ENCODE results near the gene ATP23.

Gene ATP23

DNA sequence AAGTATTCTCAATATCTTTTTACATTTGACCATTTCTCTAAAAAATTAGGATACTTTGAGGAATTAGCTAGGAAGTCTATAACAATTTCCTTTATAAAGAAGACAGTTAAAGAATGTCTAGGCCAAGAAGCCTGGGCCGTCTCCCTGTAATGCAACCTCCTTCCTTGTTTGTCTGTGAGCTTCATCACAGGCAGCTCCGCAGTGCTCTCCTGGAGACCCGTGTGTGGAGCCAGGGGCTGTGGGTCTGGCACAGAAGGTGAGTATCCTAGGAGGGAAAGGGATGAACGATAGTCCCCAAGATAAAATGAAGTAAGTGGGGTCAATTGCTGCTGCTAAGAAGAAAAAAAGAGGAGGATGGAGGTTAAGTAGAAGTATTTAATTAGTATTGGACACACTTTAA, 31.8 kb upstream of the ATP23 start:
- no peak overlapping the region for H3K27ac ChIP-seq (ENCODE audit: low read length)
- no peaks in the 10 kb centered on the region for H3K9me3 ChIP-seq (ENCODE audit: control insufficient read depth in 2 of 2, low read length in 2 of 2)
- peaks cover 7% of the 10 kb centered on the region for H3K4me1 ChIP-seq (ENCODE audit: control insufficient read depth, insufficient read depth, low read length)

DNA sequence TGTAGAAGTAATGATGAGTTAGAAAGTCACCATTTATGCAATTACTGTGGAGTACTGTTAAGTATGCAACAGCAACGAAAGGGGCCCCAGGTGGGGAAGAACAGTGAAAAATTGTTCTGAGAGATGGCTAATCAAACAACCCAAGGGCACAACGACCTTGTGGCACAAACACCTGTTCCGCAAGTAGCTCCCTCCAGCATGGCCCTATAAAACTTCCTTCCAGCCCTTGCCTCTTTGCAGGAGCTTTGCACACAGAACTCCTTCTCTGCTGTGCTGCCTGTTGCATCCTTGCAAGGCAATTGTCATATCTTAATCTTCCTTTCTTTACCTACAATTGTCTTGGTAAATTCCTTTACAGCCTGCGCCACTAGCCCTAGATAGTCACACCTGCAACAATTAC, 23.2 kb upstream of the ATP23 start:
- no peaks in the 10 kb centered on the region for H3K36me3 ChIP-seq (ENCODE audit: control insufficient read depth in 2 of 2, insufficient read depth in 2 of 2, low read length in 2 of 2)
- H3K4me3 ChIP-seq (ENCODE audit: low read length in 2 of 2), result no peak overlapping the region
- no peaks in the 10 kb centered on the region for H3K4me1 ChIP-seq (ENCODE audit: control insufficient read depth, insufficient read depth, low read length)
- no peaks in the 10 kb centered on the region for H3K9me3 ChIP-seq (ENCODE audit: control insufficient read depth in 2 of 2, low read length in 2 of 2)
- no peak overlapping the region for H3K27ac ChIP-seq (ENCODE audit: low read length)
- H3K9ac ChIP-seq (ENCODE audit: low read length in 2 of 2), result no peak overlapping the region
- no peaks in the 10 kb centered on the region for H3K27me3 ChIP-seq (ENCODE audit: control insufficient read depth in 1 of 2, insufficient read depth in 2 of 2, low read length in 2 of 2)

More for the DNA sequence above, 31.8 kb upstream of the ATP23 start:
- Histone ChIP-seq H3K36me3 (ENCODE audit: control insufficient read depth in 2 of 2, insufficient read depth in 2 of 2, low read length in 2 of 2) (no peaks in the 10 kb centered on the region), H3K9ac (ENCODE audit: low read length in 2 of 2) (no peak overlapping the region), H3K4me3 (ENCODE audit: low read length in 2 of 2) (no peak overlapping the region), H3K27me3 (ENCODE audit: control insufficient read depth in 1 of 2, insufficient read depth in 2 of 2, low read length in 2 of 2) (peaks cover 0 to 3% of the 10 kb centered on the region in 2 donors)

DNA sequence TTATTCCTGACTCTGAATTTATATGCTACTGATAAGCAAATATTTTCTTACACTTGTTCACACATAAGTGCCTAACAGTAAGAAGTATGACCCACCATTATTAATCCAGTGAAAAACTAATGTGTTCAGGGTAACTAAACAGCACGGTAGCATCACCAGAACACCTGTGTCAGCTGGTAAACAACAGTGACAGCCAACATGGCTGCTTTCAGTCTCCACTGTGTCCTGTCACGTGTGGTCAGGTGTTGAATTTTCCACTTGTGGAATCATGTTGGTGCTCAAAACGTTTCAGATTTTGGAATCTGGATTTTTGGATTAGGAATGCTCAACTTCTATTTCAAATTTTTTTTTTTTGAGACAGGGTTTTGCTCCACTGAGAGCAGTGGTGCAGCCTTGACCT, 14.3 kb upstream of the ATP23 start:
- Histone ChIP-seq H3K27me3 (ENCODE audit: control insufficient read depth in 1 of 2, insufficient read depth in 2 of 2, low read length in 2 of 2) (no peaks in the 10 kb centered on the region), H3K4me1 (ENCODE audit: control insufficient read depth, insufficient read depth, low read length) (no peaks in the 10 kb centered on the region), H3K4me3 (ENCODE audit: low read length in 2 of 2) (no peak overlapping the region), H3K36me3 (ENCODE audit: control insufficient read depth in 2 of 2, insufficient read depth in 2 of 2, low read length in 2 of 2) (no peaks in the 10 kb centered on the region), H3K9ac (ENCODE audit: low read length in 2 of 2) (no peak overlapping the region), H3K9me3 (ENCODE audit: control insufficient read depth in 2 of 2, low read length in 2 of 2) (no peaks in the 10 kb centered on the region), H3K27ac (ENCODE audit: low read length) (no peak overlapping the region)

DNA sequence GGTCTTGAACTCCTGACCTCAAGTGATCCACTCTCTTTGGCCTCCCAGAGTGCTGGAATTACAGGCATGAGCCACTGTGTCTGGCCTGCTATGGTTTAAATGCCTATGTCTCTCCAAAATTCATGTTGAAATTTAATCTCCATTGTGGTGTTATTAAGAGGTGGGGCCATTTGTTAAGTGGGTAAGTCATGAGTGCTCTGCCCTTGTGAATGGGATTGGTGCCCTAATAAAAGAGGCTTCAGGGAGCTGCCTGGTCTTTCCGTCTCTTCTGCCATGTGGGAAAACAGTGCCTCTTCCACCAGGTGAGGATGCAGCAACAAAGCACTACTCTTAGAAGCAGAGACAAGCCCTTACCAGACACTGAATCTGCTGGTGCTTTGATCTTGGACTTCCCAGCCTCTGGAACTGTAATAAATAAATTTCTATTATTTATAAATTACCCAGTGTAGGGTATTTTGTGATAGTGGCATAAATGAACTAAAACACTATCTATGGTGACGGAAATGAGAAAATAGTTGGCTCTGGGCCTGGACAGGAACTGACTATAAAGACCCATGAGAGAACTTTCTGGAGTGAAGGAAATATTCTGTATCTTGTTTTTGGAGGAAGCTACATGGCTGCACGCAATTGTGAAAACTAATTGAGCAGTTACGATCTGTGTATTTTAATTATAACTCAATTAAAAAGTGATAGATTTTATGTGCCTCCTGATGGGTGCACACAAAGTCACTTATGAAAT, 12.1 kb upstream of the ATP23 start:
- H3K4me1 ChIP-seq (ENCODE audit: control insufficient read depth, insufficient read depth, low read length), result no peaks in the 10 kb centered on the region
- no peak overlapping the region for H3K9ac ChIP-seq (ENCODE audit: low read length in 2 of 2)
- no peaks in the 10 kb centered on the region for H3K27me3 ChIP-seq (ENCODE audit: control insufficient read depth in 1 of 2, insufficient read depth in 2 of 2, low read length in 2 of 2)
- no peak overlapping the region for H3K27ac ChIP-seq (ENCODE audit: low read length)
- no peaks in the 10 kb centered on the region for H3K36me3 ChIP-seq (ENCODE audit: control insufficient read depth in 2 of 2, insufficient read depth in 2 of 2, low read length in 2 of 2)
- H3K4me3 ChIP-seq (ENCODE audit: low read length in 2 of 2), result no peak overlapping the region
- no peaks in the 10 kb centered on the region for H3K9me3 ChIP-seq (ENCODE audit: control insufficient read depth in 2 of 2, low read length in 2 of 2)

DNA sequence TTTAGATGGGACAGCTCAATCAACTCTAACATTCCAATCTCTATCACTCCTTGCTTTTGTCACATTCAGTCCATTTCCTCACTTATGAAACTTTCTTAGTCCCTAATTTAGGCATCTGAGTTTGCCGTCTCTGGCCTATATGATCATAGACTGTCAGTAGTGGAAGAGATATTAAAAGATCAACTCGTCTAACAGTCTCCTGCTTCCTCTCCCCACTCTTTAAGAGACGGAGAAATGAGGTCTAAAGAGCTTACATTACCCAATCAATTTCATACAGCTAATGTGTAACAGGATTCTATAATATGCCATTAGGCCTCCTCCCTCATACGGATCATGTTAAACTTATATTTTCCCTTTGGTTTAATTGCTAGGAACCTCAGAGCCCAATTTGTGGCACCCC, 6.5 kb upstream of the ATP23 start:
- H3K4me3 ChIP-seq (ENCODE audit: low read length in 2 of 2), result peak overlapping the region in 1 of 2 donors; percentile 95
- H3K9ac ChIP-seq (ENCODE audit: low read length in 2 of 2), result no peak overlapping the region
- no peaks in the 10 kb centered on the region for H3K9me3 ChIP-seq (ENCODE audit: control insufficient read depth in 2 of 2, low read length in 2 of 2)
- no peaks in the 10 kb centered on the region for H3K27me3 ChIP-seq (ENCODE audit: control insufficient read depth in 1 of 2, insufficient read depth in 2 of 2, low read length in 2 of 2)
- H3K27ac ChIP-seq (ENCODE audit: low read length), result no peak overlapping the region
- H3K4me1 ChIP-seq (ENCODE audit: control insufficient read depth, insufficient read depth, low read length), result peaks cover 3% of the 10 kb centered on the region
- no peaks in the 10 kb centered on the region for H3K36me3 ChIP-seq (ENCODE audit: control insufficient read depth in 2 of 2, insufficient read depth in 2 of 2, low read length in 2 of 2)

DNA sequence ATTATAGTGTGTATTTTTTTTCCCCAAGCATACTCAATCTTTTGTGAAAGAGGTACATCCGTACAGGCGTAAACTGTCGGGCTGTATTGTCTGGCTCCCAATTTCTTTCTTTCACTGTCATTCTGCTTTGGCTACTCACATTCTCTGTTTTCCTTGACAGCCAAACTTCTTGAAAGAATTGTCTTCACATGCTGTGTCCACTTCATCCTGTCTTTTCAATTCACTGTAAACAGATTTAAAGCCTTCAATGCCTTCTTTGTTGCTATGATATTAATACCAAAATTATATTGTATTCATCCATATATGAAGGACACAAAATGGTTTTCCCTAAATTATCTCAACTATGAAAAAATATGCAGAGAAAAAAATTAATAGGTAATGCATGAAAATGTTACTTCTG, 6.0 kb upstream of the ATP23 start:
- H3K27me3 ChIP-seq (ENCODE audit: control insufficient read depth in 1 of 2, insufficient read depth in 2 of 2, low read length in 2 of 2), result no peaks in the 10 kb centered on the region
- peak overlapping the region; percentile 87 to 95 for H3K4me3 ChIP-seq (ENCODE audit: low read length in 2 of 2)
- peak overlapping the region in 1 of 2 donors; percentile 86 for H3K9ac ChIP-seq (ENCODE audit: low read length in 2 of 2)
- peak overlapping the region; percentile 56 for H3K27ac ChIP-seq (ENCODE audit: low read length)
- H3K36me3 ChIP-seq (ENCODE audit: control insufficient read depth in 2 of 2, insufficient read depth in 2 of 2, low read length in 2 of 2), result no peaks in the 10 kb centered on the region
- peaks cover 3% of the 10 kb centered on the region for H3K4me1 ChIP-seq (ENCODE audit: control insufficient read depth, insufficient read depth, low read length)
- no peaks in the 10 kb centered on the region for H3K9me3 ChIP-seq (ENCODE audit: control insufficient read depth in 2 of 2, low read length in 2 of 2)

DNA sequence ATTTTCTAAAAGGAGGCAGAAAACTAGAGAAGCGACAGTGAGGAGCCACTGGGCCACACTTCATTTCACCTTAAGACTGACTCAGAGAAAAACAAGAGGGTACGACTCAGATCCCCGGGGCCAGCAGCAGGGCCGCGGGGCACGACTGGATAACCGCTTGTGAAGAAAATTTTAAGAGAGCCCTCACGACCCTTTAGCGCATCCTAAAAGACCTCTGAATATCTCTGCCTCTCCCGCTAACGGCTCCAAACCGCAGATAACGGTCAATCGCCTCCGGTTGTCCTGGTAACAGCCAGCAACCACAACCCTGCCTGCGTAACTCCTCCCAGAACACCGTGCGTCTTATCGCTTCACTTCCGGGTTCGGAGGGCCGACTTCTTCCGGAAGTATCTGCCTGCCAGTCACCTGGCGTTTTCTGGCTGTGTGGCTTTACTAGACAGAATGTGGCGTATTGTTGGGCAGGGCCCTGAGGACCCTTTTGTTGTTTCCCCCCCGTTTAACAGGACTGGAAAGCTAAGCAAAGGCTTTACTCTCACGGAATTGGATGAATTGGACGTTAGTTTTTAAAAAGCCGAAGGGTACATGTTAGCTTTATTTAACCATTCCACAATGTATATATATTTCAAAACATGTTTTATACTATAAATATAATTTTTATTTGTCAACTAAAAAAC, 5.4 kb upstream of the ATP23 start:
- Histone ChIP-seq H3K27ac (ENCODE audit: low read length) (peak overlapping the region; percentile 56), H3K4me1 (ENCODE audit: control insufficient read depth, insufficient read depth, low read length) (peaks cover 5% of the 10 kb centered on the region), H3K9ac (ENCODE audit: low read length in 2 of 2) (peak overlapping the region; percentile 86 to 87), H3K9me3 (ENCODE audit: control insufficient read depth in 2 of 2, low read length in 2 of 2) (no peaks in the 10 kb centered on the region), H3K27me3 (ENCODE audit: control insufficient read depth in 1 of 2, insufficient read depth in 2 of 2, low read length in 2 of 2) (no peaks in the 10 kb centered on the region), H3K4me3 (ENCODE audit: low read length in 2 of 2) (peak overlapping the region; percentile 87 to 95), H3K36me3 (ENCODE audit: control insufficient read depth in 2 of 2, insufficient read depth in 2 of 2, low read length in 2 of 2) (no peaks in the 10 kb centered on the region)

DNA sequence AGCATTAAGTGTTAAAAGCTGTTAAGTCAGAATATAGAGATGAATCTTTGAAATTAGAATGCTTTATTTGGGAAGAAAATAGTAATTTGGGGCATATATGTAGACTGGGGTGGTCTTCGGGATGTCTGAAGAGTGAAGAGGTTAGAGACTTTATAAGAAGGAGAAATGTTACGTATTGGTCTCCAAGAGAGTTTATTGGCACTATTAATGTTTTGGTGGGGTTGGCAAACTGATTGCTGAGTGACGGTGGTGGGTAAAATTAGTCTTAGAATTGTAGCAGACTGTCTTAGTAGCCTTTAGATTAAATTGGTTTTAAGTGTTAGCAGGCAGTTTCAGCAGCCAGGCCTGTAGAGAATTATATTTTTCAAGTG, 4.9 kb upstream of the ATP23 start:
- Histone ChIP-seq H3K9ac (ENCODE audit: low read length in 2 of 2) (peak overlapping the region; percentile 86 to 87), H3K27ac (ENCODE audit: low read length) (peak overlapping the region; percentile 56)

DNA sequence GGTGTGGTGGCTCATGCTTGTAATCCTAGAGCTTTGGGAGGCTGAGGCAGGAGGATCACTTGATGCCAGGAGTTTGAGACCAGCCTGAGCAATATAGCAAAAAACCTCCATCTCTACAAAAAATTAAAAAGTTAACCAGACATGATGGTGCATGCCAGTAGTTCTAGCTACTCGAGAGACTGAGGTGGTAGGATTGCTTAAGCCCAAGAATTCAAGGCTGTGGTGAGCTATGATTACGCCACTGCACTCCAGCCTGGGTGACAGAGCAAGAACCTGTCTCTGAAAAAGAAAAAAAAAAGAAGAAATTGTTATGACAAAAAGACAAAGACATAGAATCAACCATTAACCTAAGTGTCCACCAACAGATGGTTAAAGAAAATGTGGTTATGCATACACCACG, 2.1 kb upstream of the ATP23 start:
- no peaks in the 10 kb centered on the region for H3K9me3 ChIP-seq (ENCODE audit: control insufficient read depth in 2 of 2, low read length in 2 of 2)
- peaks cover 15% of the 10 kb centered on the region for H3K4me1 ChIP-seq (ENCODE audit: control insufficient read depth, insufficient read depth, low read length)
- no peak overlapping the region for H3K27ac ChIP-seq (ENCODE audit: low read length)
- no peak overlapping the region for H3K4me3 ChIP-seq (ENCODE audit: low read length in 2 of 2)
- no peak overlapping the region for H3K9ac ChIP-seq (ENCODE audit: low read length in 2 of 2)
- H3K36me3 ChIP-seq (ENCODE audit: control insufficient read depth in 2 of 2, insufficient read depth in 2 of 2, low read length in 2 of 2), result no peaks in the 10 kb centered on the region
- no peaks in the 10 kb centered on the region for H3K27me3 ChIP-seq (ENCODE audit: control insufficient read depth in 1 of 2, insufficient read depth in 2 of 2, low read length in 2 of 2)

More for the DNA sequence above, 4.9 kb upstream of the ATP23 start:
- H3K36me3 ChIP-seq (ENCODE audit: control insufficient read depth in 2 of 2, insufficient read depth in 2 of 2, low read length in 2 of 2), result no peaks in the 10 kb centered on the region
- no peaks in the 10 kb centered on the region for H3K27me3 ChIP-seq (ENCODE audit: control insufficient read depth in 1 of 2, insufficient read depth in 2 of 2, low read length in 2 of 2)
- H3K9me3 ChIP-seq (ENCODE audit: control insufficient read depth in 2 of 2, low read length in 2 of 2), result no peaks in the 10 kb centered on the region
- H3K4me3 ChIP-seq (ENCODE audit: low read length in 2 of 2), result peak overlapping the region; percentile 87 to 95
- H3K4me1 ChIP-seq (ENCODE audit: control insufficient read depth, insufficient read depth, low read length), result peaks cover 7% of the 10 kb centered on the region

DNA sequence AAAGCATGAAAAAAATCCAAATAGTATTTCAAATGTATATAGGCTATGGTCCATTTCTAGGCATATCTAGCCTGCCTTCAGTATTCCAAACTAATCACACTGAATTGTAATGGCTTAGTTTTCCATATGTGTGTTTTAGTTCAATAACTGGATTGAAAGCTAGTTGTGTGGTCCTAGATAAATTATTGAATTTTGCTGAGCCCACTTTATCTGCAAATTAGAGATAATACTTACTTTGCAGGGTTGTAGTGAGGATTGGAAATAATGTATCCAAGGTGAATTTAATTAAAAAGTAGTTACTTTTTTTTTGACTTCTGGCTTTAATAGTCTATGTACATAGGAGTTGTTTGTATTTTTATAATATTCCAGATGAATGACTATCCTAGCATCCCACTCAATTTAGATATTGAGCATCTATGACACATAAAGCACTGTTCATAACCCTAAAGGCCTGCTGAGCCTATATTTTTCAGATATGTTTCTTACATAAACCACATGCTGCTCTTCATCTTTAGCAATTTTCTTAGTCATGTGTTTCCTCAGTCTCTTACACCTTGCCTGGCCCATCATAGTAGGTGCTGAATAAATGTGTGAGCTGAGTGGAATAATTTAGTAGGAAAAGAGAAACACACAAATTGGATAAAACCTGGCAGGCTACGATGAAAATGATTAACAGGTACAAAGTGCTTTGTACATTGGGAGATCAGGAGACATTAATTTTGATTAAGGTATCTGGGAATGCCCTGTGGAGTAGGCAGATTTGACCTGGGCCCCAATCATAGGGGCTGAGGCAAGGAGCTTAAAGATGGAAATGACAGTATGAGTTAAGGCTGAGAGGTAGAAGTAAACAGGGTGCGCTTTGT, 1.1 kb upstream of the ATP23 start:
- H3K9ac ChIP-seq (ENCODE audit: low read length in 2 of 2), result peak overlapping the region; percentile 78 to 86
- peaks cover 15% of the 10 kb centered on the region for H3K4me1 ChIP-seq (ENCODE audit: control insufficient read depth, insufficient read depth, low read length)
- peak overlapping the region; percentile 86 for H3K27ac ChIP-seq (ENCODE audit: low read length)
- peak overlapping the region; percentile 87 to 88 for H3K4me3 ChIP-seq (ENCODE audit: low read length in 2 of 2)
- no peaks in the 10 kb centered on the region for H3K36me3 ChIP-seq (ENCODE audit: control insufficient read depth in 2 of 2, insufficient read depth in 2 of 2, low read length in 2 of 2)
- H3K9me3 ChIP-seq (ENCODE audit: control insufficient read depth in 2 of 2, low read length in 2 of 2), result no peaks in the 10 kb centered on the region
- no peaks in the 10 kb centered on the region for H3K27me3 ChIP-seq (ENCODE audit: control insufficient read depth in 1 of 2, insufficient read depth in 2 of 2, low read length in 2 of 2)
